GM19193 (cell line): ENCODE data around the gene CNTF.

ENCODE experiments used
- POLR2A ChIP-seq: IDR thresholded peaks from 4 replicates; pipeline ENCODE4 v1.6.1; 2011; ENCODE audit not compliant: insufficient read depth, insufficient read length; ENCODE audit errors: extremely low read depth

CNTF gene

DNA sequence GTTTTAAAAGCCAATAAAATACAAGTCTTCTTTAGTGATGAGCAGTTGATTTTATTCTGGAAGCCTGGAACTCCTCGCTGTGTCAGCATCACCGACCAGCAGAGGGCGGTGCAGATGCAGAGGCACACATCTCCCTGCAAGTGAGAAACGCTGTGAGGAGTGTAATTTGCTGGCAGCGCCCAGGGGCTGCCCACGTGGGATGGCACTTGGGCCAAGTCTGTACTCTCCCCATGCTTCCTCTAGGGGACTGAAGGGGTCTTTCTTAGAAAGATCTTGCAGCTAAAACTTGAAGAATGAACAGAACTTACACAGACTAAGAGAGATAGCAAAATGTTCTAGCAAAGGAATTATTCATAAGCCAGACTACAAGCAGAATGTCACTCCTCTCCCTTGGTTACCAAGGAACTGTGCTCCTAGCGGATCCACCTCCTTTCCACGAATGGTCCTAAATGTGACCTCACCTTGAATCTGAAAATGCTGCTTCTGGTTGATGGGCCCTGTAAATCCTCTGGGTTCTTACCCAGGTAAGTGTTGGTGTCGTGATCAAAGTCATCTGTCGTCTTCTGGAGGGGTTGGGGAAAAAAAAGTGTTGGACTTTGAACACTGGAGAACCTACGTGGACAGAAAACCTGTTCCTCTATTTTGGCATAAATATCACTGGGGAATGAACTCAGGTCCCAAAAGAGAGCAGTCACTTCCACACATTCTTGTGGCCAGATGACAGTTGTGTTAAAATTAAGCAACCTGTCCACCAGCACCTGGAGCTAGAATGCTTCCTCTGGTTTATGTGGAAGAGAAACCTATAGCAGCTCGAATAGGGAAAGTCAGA, 31.8 kb downstream of the CNTF start:
- no peak for TF ChIP-seq POLR2A

- TF ChIP-seq POLR2A: no peak
Observed at GRCh38 chr11:58654908-58655296, 32.4 kb downstream of the CNTF start.

- TF ChIP-seq POLR2A: no peak
Observed at GRCh38 chr11:58656348-58656747, 33.9 kb downstream of the CNTF start.

DNA sequence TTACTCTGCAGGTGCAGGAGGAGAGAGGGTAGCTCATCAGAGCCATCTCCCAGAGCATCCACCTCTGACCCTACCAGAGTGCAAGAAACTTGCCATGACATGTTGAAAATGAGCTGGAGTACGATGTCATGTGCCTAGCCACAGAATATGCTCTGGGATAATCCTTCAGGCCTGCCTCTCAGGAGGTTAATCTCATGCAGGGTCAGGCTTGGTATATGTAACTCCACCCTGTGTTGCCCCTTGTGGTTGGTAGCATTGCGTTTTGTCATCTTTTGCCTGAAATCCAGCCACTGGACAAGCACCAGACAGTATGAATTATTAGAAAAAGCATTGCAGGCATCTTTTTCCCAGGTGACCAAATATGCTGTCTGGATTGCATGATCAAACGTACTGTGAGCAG, 36.2 kb downstream of the CNTF start:
- TF ChIP-seq POLR2A: no peak

- no peak for TF ChIP-seq POLR2A
Observed at GRCh38 chr11:58659404-58659803, 36.9 kb downstream of the CNTF start.

GRCh38 chr11:58659910-58660570, 37.6 kb downstream of the CNTF start:
- TF ChIP-seq POLR2A: no peak

- no peak for TF ChIP-seq POLR2A
Observed at GRCh38 chr11:58671983-58672633, 49.6 kb downstream of the CNTF start.

GRCh38 chr11:58674609-58675008, 52.1 kb downstream of the CNTF start:
- no peak for TF ChIP-seq POLR2A
